ENCODE results near the gene CERKL.

Gene CERKL

DNA sequence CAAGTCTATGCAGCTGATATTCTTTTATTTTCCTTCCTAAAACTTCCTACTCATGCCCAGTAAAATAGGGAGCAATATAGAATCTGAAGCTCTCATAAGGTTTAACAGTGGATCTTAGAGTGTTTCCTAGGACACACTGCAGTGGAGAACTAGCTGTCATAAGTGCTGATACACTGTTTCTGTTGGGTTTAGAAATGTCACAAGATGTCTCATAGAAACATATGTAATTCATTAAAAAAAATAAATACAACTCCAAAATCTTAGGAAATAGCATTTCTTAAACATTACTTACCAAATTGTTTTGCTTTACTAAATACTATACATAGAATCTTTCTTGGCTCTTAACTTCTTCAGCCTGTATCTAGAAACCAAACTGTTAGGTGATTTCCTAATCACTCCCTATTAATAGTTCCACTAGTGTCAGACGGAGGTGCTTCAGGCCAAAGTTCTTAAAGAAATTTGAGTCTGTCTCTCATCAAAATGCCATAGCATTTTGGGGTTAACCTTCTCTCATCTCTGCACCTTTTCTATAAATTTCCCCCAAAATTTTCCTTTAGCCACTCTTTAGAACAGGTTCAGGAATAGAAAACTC lies 93.7 kb downstream of the CERKL start:
- Histone ChIP-seq H3K4me3 (ENCODE audit: low read length) (no peak overlapping the region), H3K27me3 (ENCODE audit: control insufficient read depth, insufficient read depth, low read length) (no peaks in the 10 kb centered on the region), H3K36me3 (ENCODE audit: control insufficient read depth, insufficient read depth, low read length) (no peaks in the 10 kb centered on the region), H3K4me1 (ENCODE audit: control insufficient read depth, insufficient read depth, low read length) (no peaks in the 10 kb centered on the region), H3K9me3 (ENCODE audit: control insufficient read depth, low read length) (no peaks in the 10 kb centered on the region), H3K9ac (ENCODE audit: low read length) (no peak overlapping the region)

DNA sequence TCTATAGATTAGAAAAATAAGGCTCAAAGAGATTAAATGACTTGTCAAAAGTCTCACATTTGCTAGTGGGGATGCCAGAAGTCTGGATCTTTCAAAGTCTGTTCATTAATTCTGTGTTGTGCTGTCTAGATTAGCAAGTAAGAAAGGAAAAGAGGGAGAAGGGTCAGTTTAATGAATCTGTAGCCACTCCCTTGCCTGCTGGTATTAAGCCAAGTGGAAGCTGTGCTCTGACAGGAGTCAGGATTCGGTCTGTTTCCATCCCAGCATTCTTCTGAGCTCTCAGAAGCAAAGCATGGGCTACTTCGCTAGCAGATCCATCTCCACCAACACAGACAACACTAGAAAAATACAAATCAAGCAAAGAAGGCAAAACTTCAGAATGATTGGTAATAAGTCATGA lies 98.5 kb downstream of the CERKL start:
- Histone ChIP-seq H3K4me3 (ENCODE audit: low read length) (no peak overlapping the region), H3K4me1 (ENCODE audit: control insufficient read depth, insufficient read depth, low read length) (no peaks in the 10 kb centered on the region), H3K36me3 (ENCODE audit: control insufficient read depth, insufficient read depth, low read length) (no peaks in the 10 kb centered on the region), H3K9ac (ENCODE audit: low read length) (no peak overlapping the region), H3K27me3 (ENCODE audit: control insufficient read depth, insufficient read depth, low read length) (no peaks in the 10 kb centered on the region), H3K9me3 (ENCODE audit: control insufficient read depth, low read length) (no peaks in the 10 kb centered on the region)

DNA sequence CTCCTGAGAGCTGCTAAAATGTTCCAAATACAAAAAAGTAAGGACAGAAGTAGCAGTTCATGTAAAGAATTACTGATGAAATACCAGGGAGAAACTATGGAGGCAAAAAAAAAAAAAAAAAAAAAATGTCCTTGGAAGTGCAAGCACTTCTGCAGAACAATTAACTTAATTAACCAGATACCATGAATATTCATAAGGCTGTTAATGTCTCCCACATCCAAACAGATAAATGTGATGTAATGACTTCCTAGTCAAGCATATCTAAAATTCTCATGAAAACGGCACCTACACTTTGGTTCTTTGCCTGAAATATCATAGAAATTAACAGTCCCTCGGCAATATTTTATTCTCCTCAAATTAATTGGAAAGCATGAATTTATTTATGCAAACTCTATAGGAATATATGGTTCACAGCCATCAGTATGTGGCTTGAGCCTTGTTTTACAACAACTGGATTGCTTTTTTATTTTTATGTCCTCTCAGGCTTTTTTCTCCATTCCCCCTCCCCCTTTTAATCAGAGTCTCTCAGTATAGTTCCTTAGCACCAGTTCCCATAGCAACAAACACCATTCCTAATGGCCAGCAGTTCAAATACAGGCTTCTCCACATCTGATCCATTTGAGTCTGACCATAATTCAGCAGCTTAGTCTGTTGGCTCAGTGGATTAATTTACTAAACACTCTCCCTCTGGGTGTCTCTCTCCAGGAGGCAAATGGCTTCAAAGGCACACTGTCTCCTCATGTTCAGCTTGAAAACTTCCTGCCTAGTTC lies 102.7 kb downstream of the CERKL start:
- Histone ChIP-seq H3K27me3 (ENCODE audit: control insufficient read depth, insufficient read depth, low read length) (no peaks in the 10 kb centered on the region), H3K4me1 (ENCODE audit: control insufficient read depth, insufficient read depth, low read length) (no peaks in the 10 kb centered on the region), H3K9me3 (ENCODE audit: control insufficient read depth, low read length) (no peaks in the 10 kb centered on the region), H3K36me3 (ENCODE audit: control insufficient read depth, insufficient read depth, low read length) (no peaks in the 10 kb centered on the region), H3K4me3 (ENCODE audit: low read length) (no peak overlapping the region), H3K9ac (ENCODE audit: low read length) (no peak overlapping the region)

DNA sequence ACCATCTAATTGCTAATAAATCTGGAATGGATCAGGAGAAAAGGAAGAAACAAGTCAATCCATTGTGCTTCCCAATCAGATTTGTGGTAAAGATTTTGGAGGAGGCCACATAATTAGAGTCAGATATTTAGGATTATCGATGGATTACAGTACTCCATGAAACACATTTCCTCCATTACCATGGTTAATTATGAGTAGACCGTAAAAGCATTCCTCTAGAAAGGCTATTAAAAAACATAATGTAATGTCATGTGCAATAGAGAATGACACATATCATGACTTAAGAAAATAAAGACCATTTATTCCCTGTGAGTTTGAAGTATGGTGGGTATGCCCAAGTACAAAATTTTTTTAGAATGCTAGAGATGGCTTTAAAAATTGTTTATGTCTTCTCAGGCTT lies 103.7 kb downstream of the CERKL start:
- Histone ChIP-seq H3K4me1 (ENCODE audit: control insufficient read depth, insufficient read depth, low read length) (no peaks in the 10 kb centered on the region), H3K4me3 (ENCODE audit: low read length) (no peak overlapping the region), H3K27me3 (ENCODE audit: control insufficient read depth, insufficient read depth, low read length) (no peaks in the 10 kb centered on the region), H3K36me3 (ENCODE audit: control insufficient read depth, insufficient read depth, low read length) (no peaks in the 10 kb centered on the region), H3K9ac (ENCODE audit: low read length) (no peak overlapping the region), H3K9me3 (ENCODE audit: control insufficient read depth, low read length) (no peaks in the 10 kb centered on the region)

DNA sequence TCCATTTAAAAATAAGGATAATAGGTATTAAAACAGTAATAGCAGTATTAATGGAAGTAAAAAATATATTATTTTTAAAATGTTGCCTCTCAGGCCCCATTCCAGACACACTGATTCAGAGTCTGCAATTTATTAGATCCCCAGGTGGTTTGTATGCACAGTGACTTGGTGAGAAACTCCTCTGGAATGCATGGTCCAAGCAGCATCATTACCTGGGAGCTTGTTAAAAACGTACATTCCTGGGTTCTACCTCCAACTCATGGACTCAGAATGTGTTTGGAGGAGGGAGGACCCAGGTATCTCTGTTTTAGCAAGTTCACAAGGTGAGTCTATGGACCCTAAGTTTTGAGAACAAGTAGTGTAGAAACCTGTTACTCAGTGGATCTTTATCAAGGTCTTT lies 104.1 kb downstream of the CERKL start:
- Histone ChIP-seq H3K9ac (ENCODE audit: low read length) (no peak overlapping the region), H3K4me3 (ENCODE audit: low read length) (no peak overlapping the region), H3K9me3 (ENCODE audit: control insufficient read depth, low read length) (no peaks in the 10 kb centered on the region), H3K4me1 (ENCODE audit: control insufficient read depth, insufficient read depth, low read length) (no peaks in the 10 kb centered on the region), H3K27me3 (ENCODE audit: control insufficient read depth, insufficient read depth, low read length) (no peaks in the 10 kb centered on the region), H3K36me3 (ENCODE audit: control insufficient read depth, insufficient read depth, low read length) (no peaks in the 10 kb centered on the region)

DNA sequence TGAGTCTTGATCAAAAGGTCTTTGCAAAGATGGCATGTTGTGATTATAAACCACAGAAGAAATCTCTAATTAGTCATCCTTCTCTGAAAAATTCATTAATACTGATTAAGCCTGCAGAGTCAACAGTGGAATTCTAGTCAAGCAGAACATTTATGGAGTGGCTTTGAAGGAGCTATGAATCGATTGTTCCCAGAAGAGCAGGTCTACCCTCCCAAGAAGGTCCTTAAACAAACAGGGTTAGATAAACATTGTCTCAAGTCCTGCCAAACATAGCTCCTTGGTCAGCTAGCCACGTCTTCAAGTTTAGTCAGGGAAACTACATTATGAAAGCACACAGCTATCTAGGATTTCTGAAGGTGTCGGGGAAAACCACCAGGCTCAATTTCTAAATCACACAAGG lies 110.8 kb downstream of the CERKL start:
- H3K4me3 ChIP-seq (ENCODE audit: low read length), result no peak overlapping the region
- H3K4me1 ChIP-seq (ENCODE audit: control insufficient read depth, insufficient read depth, low read length), result no peaks in the 10 kb centered on the region
- no peaks in the 10 kb centered on the region for H3K9me3 ChIP-seq (ENCODE audit: control insufficient read depth, low read length)
- H3K9ac ChIP-seq (ENCODE audit: low read length), result no peak overlapping the region
- H3K27me3 ChIP-seq (ENCODE audit: control insufficient read depth, insufficient read depth, low read length), result no peaks in the 10 kb centered on the region
- H3K36me3 ChIP-seq (ENCODE audit: control insufficient read depth, insufficient read depth, low read length), result no peaks in the 10 kb centered on the region

DNA sequence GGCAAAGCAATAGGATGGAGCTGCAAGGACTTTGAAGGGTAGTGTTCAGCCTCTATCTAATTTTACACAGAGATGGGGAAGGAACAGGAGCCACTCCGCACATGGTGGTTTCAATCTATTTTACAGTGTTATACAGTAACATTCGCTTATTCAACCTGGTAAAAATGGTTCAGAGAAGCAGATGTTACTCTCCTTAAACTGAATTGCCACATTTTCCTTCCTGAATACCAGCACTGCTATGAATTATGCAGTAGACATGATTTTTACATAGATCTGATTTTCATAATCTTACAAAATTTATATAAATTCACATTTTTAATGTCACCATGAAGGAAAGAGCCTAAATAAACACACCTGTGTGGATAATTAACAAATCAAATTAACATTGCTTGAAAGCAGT lies 114.7 kb downstream of the CERKL start:
- Histone ChIP-seq H3K9me3 (ENCODE audit: control insufficient read depth, low read length) (no peaks in the 10 kb centered on the region), H3K4me3 (ENCODE audit: low read length) (no peak overlapping the region), H3K4me1 (ENCODE audit: control insufficient read depth, insufficient read depth, low read length) (no peaks in the 10 kb centered on the region), H3K36me3 (ENCODE audit: control insufficient read depth, insufficient read depth, low read length) (no peaks in the 10 kb centered on the region), H3K27me3 (ENCODE audit: control insufficient read depth, insufficient read depth, low read length) (no peaks in the 10 kb centered on the region), H3K9ac (ENCODE audit: low read length) (no peak overlapping the region)

DNA sequence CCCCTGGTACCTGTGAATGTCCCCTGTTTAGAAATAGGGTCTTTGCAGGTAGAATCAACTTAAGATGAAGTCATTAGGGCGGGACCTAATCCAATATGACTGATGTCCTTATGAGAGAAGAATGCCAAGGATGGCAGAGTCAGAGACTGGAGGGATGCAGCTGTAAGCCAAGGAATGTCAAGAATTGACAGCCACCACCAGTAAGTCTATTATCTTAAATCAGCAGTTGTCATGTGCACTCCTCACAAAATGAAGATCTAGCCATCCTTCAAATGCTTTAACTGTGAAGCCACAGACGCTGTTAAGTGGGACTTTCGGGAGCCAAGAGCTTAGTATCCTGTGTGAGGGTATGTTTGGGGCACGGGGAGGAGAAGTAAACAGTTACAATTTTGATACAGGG lies 116.5 kb downstream of the CERKL start:
- Histone ChIP-seq H3K4me3 (ENCODE audit: low read length) (no peak overlapping the region), H3K9ac (ENCODE audit: low read length) (no peak overlapping the region), H3K9me3 (ENCODE audit: control insufficient read depth, low read length) (no peaks in the 10 kb centered on the region), H3K4me1 (ENCODE audit: control insufficient read depth, insufficient read depth, low read length) (no peaks in the 10 kb centered on the region), H3K27me3 (ENCODE audit: control insufficient read depth, insufficient read depth, low read length) (no peaks in the 10 kb centered on the region), H3K36me3 (ENCODE audit: control insufficient read depth, insufficient read depth, low read length) (no peaks in the 10 kb centered on the region)

DNA sequence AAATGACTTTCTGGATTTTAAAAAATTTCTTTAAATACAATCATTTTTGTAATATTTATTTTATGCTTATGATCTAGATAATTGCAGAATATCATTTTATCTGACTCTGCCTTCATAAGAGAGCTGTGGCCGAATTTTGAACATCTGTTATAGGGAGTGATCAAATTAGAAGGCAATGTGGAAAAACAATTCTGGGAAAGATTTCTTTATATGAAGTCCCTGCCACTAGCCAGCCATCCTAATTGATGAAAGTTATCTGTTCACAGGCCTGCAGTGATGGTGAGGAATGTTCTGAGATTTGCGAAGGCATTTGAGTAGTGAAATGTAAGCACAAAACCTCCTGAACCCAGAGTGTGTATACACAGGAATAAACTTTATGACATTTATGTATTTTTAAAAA lies 120.2 kb downstream of the CERKL start:
- Histone ChIP-seq H3K4me1 (ENCODE audit: control insufficient read depth, insufficient read depth, low read length) (no peaks in the 10 kb centered on the region), H3K9ac (ENCODE audit: low read length) (no peak overlapping the region), H3K9me3 (ENCODE audit: control insufficient read depth, low read length) (no peaks in the 10 kb centered on the region), H3K4me3 (ENCODE audit: low read length) (no peak overlapping the region), H3K27me3 (ENCODE audit: control insufficient read depth, insufficient read depth, low read length) (no peaks in the 10 kb centered on the region), H3K36me3 (ENCODE audit: control insufficient read depth, insufficient read depth, low read length) (no peaks in the 10 kb centered on the region)

DNA sequence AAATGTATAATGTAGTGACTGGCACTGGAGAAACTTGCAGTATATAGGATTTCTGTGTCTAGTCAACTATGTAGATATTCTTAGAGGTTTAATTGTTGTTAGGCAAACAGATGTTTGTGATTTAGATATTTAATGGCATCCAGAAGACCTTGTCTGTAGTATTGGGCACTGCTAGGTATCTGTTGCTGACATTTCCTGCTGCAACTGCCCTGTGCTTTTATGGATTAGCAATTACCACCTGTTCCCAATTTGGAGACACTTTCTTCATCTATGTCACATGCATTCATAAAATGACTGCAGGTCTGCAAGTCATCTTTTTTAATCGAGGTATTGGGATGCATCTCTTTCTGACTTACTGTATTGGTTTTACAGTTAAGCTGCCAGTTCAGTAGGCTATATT lies 128.5 kb downstream of the CERKL start:
- Histone ChIP-seq H3K36me3 (ENCODE audit: control insufficient read depth, insufficient read depth, low read length) (no peaks in the 10 kb centered on the region), H3K9me3 (ENCODE audit: control insufficient read depth, low read length) (no peaks in the 10 kb centered on the region), H3K4me1 (ENCODE audit: control insufficient read depth, insufficient read depth, low read length) (no peaks in the 10 kb centered on the region), H3K27me3 (ENCODE audit: control insufficient read depth, insufficient read depth, low read length) (no peaks in the 10 kb centered on the region), H3K4me3 (ENCODE audit: low read length) (no peak overlapping the region), H3K9ac (ENCODE audit: low read length) (no peak overlapping the region)

DNA sequence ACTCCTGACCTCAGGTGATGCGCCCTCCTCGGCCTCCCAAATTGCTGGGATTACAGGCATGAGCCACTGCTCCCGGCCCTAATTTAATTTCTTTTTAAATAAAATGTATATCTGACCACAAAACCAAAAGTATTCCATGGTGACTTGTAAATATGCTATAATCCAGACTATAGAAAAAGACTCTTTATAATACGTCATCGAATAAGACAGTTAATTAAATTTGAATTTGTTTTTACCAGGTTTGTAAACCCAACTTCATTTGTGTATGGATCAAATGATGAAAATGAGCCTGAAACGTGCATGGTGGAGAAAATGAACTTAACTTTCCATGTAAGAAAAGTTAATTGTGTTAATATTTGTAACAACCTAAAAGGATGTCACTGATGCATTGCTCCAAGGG lies 129.8 kb downstream of the CERKL start:
- no peaks in the 10 kb centered on the region for H3K4me1 ChIP-seq (ENCODE audit: control insufficient read depth, insufficient read depth, low read length)
- H3K9me3 ChIP-seq (ENCODE audit: control insufficient read depth, low read length), result no peaks in the 10 kb centered on the region
- H3K9ac ChIP-seq (ENCODE audit: low read length), result no peak overlapping the region
- H3K36me3 ChIP-seq (ENCODE audit: control insufficient read depth, insufficient read depth, low read length), result no peaks in the 10 kb centered on the region
- H3K27me3 ChIP-seq (ENCODE audit: control insufficient read depth, insufficient read depth, low read length), result no peaks in the 10 kb centered on the region
- no peak overlapping the region for H3K4me3 ChIP-seq (ENCODE audit: low read length)

DNA sequence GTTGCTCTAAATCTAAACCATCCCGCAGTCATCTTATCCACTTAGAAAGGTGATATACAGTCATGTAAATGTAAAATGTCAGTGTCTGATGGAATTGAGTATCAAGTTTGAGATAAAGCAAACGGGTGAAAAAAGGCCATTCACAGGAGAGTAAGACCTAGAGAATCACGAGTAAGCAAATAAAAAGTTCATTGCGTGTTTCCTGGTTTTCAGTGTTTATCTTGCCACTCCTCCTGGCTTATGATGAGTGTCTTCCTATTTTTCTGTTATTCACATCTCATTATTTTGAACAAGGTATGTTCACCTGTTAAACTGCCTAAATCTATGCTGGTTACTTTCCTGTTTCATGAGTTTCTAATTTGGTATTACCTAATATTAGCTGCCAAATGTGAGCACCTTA lies 130.9 kb downstream of the CERKL start:
- H3K4me3 ChIP-seq (ENCODE audit: low read length), result no peak overlapping the region

More for the DNA sequence above, 130.9 kb downstream of the CERKL start:
- no peaks in the 10 kb centered on the region for H3K4me1 ChIP-seq (ENCODE audit: control insufficient read depth, insufficient read depth, low read length)
- H3K27me3 ChIP-seq (ENCODE audit: control insufficient read depth, insufficient read depth, low read length), result no peaks in the 10 kb centered on the region
- no peak overlapping the region for H3K9ac ChIP-seq (ENCODE audit: low read length)
- no peaks in the 10 kb centered on the region for H3K36me3 ChIP-seq (ENCODE audit: control insufficient read depth, insufficient read depth, low read length)
- H3K9me3 ChIP-seq (ENCODE audit: control insufficient read depth, low read length), result no peaks in the 10 kb centered on the region
